ENCODE measurements around the gene EREG.
A peak's percentile ranks its signal among the peaks of the same experiment; 100 is the strongest.

Gene EREG

GRCh38 chr4:74344031-74344430, 20.9 kb upstream of the EREG start:
- no peak for DNase-seq

GRCh38 chr4:74353858-74354257, 11.1 kb upstream of the EREG start:
- DNase-seq, result no peak

- no peak for DNase-seq
These were observed 7.0 kb upstream of the EREG start for GRCh38 chr4:74357965-74358364.

DNA sequence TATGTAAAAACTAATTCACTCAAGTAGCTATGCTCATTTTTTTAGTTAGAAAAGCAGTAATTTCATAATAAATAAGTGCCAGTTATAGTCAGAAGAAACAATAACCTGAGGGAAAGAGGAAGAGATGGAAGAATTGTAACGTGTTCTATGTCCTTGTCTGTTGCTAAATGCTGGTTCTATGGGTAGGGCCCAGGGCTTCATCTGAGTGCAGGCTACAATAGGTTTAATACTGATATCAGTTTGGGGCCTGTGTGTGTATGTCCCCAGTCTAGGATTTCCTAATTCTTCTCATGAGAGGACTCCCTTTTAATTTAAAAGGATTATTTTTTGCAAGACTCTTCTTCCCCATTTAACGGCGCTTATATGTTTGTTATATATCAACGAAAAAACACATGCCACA, 3.3 kb upstream of the EREG start:
- DNase-seq, result no peak

DNA sequence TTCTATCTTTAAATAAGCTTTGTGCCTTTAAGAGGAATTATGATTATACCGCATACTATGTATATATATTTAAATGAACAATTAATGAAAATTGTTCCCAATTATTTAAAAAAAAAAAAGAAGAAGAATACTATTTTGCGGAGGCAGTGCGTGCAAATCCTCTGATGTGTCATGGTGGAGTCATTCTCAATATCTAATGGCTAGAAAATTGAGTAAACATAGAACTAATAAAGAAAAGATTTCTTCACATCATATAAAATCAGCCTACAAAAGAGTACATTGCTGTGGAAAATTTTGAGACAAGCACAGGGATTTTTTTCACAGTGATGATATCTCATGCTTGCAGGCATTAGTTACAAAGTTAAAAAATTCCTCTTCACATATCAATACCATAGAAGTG, 2.6 kb upstream of the EREG start:
- no peak for DNase-seq

DNA sequence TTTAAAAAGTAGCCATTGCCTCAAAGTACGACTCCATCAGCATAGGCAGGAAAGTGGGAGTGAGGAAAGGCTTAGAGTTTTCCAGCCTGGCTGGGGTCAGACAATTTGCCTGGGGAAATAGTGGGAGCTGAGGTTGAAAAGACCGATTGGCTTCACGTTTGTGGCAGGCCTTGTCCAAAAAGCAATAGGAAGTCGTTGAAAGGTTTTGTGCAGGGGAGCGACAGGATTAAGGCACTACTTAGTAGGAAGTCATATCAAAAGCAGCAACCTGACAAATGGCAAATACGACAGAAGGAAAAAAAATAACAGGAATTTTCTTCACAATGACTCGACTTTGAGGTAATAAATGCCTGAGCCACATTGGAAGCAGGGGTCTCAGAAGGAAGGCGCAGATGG, 691 bp upstream of the EREG start:
- DNase-seq, result no peak

DNA sequence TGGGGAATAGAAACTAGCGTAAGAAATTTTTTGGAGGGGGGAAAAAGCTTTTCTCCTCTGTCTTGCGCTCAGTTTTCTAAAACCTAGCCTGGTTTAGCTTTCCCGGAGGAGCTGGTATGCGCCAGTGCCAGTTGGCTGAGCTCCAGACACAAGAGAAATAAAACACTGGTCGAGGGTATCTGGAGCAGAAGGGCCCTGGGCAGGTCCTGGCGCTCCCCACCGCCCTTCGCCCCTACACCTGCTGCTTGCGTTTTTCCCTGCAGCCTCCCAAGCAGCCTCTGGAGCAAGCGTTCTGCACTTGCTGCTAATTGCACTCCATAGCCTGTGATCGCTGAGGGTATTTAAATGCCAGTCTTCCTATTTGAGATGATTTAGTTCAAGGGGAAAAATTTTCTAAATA, 816 bp downstream of the EREG start:
- DNase-seq, result peak; percentile 34

GRCh38 chr4:74366367-74366911, 1.5 kb downstream of the EREG start:
- no peak for DNase-seq

- no peak for DNase-seq
These were observed 2.8 kb downstream of the EREG start for GRCh38 chr4:74367656-74368290.

DNA sequence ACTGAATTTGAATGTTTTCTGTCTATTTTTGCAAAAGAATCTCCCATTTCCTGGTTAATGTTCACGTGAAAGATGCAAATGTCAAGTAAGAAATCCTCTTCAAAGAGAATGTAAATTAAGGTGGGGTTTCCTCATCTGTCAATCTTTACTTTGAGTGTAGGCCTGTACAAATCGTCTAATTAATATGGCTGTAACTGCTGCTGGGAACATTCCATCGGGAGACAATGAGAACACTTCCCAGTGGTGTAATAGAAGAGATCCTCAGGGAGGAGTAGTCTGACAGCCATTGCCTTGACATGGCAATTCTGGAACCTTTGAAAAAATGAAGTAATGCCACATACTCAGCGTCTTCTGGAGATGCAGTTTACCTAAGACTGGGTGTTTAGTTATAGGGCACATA, 3.7 kb downstream of the EREG start:
- DNase-seq, result no peak

GRCh38 chr4:74369855-74370254, 4.9 kb downstream of the EREG start:
- no peak for DNase-seq

DNA sequence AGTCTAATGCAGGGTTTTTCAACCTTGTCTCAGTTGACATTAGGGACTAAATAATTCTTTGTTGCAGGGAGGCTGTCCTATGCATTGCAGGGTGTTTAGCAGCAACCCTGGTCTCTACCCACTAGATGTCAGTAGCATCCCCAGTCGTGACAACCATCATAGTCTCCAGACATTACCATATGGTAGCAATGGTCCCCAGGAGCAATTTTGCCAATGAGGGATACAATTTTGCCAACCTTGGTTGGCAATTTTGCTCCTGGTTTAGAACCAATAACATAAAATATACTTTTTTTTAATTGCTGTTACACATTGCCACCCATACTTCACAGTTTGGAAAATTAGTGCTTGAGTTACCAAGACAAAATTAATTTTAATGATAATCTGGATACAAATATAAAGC, 6.0 kb downstream of the EREG start:
- no peak for DNase-seq

- no peak for DNase-seq
These were observed 9.2 kb downstream of the EREG start for GRCh38 chr4:74374128-74374527.

DNA sequence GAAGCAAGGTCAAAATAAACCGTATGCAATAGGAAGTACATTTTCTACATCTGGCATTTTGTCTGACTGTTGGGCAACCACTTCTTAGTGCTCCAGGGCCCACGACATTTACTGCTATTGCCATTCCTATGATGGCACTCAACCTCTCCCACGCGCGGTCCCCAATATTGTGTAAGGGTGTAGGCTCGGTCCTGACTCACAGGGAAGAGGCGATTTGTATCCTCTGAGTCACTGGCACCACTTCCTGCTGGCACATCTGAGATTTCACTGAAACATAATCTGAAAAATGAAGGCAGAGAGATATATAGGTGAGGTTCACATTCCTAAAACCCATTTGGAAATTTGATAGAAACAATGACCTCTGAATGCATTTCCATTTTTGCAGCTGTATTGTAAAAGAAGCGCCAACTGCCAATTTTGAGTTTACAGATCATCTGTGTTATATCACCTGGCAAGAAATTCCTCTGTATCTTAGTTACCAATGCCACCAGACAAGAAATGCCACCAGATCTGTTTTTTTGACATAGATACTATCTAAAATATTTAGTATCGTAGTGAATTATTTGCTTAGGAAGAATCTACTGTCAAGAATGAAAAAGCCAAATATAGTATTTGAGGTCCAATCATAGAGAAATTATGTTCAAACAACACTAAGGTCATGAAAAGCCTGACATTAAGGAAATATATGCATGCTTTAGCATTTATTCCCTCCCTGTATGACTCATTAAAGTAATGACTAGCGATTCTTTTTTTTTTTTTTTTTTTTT, 9.8 kb downstream of the EREG start:
- DNase-seq, result no peak

GRCh38 chr4:74375824-74376426, 11.0 kb downstream of the EREG start:
- no peak for DNase-seq

DNA sequence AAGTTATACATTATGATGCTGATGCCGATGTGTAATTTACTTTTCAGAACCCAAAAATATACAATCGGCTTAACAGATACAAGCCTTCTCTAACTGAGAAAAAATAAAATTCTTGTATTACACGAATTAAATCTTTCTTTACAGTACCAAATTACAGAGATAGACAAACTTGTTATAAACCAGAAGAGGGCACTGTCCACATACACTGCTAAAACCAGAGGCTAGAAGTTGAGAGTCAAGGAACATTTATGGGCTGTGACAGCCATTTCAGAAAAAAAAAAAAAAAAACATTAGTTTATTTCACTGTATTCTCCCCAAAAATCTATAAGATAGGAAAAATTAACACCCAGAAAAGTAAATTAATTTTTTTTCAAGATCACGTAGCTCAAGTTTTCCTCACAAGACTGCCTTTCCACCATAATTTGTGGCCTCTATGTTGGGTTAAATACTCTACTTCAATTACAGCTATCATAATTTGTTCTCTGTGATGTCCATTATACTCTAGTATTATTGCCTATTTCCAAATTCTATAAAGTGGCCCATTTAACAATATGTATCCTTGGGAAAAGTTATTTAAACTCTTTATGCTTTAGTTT, 12.0 kb downstream of the EREG start:
- no peak for DNase-seq

GRCh38 chr4:74377714-74378113, 12.8 kb downstream of the EREG start:
- DNase-seq, result no peak

GRCh38 chr4:74378573-74378972, 13.6 kb downstream of the EREG start:
- DNase-seq, result no peak

DNA sequence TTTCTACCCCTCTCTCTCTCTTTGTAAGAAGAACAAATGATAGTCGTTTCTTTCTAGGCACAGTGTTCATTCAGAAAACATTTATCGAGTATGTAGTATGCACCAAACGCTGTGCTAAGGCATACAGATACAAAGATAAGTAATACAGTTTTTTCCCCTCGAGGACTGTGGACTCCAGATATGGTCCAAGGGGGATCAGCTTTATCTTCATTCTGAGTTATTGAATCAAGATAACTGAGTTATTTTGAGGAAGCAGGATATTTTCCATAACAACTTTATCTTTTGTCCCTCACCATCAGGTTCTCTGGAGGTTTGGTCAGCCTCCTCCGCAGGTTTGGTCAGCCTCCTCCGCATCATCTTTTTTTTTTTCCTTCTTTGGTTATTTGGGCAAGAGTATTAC, 15.0 kb downstream of the EREG start:
- no peak for DNase-seq

- DNase-seq, result no peak
These were observed 20.4 kb downstream of the EREG start for GRCh38 chr4:74385386-74385785.

DNA sequence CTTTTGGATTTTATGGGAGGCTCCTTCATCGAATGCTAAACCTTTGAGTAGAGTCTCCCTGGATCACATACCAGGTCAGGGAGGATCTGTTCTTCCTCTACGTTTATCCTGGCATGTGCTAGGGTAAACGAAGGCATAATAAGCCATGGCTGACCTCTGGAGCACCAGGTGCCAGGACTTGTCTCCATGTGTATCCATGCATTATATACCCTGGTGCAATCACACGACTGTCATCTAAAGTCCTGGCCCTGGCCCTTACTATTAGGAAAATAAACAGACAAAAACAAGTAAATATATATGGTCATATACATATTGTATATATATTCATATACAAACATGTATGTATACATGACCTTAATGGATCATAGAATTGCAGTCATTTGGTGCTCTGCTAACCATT, 21.2 kb downstream of the EREG start:
- DNase-seq, result no peak

- no peak for DNase-seq
These were observed 22.8 kb downstream of the EREG start for GRCh38 chr4:74387790-74388189.

GRCh38 chr4:74389494-74389893, 24.5 kb downstream of the EREG start:
- DNase-seq, result no peak

Measured in right kidney (tissue), 1 donor.